Activated CD4-positive, alpha-beta T cell treated with anti-CD3 and anti-CD28 coated beads, Interleukin-2, Interleukin-6, amounts not matched to agents 100 ng/mL and 50 ng/mL, durations not matched to agents 16 hours and 8 hours (primary cell): ENCODE data around the gene DIDO1.
A peak's percentile ranks its signal among the peaks of the same experiment; 100 is the strongest.

ENCODE experiments used
- DNase-seq: peaks from one replicate; pipeline ENCODE4 v3.0.0-alpha.2; 2020

The DIDO1 gene

DNA sequence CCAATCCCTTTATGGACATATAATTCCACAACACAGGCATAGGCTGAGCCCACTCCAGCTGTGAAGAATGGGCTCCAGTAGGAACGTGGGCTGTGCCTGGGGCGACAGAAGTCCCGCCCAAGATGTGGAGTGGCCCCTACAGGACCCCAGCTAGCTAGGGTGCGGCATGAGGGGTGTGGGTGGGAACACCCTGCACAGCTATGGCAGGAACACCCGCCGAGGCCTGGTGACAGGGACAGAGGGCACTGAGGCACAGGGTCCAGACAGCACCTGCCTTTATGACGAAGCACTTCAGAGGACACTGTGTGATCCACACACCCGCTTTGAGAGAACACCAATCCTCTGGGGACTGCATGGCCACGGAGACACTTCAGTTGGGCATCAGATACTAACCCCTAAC, 36.4 kb downstream of the DIDO1 start:
- no peak for DNase-seq

DNA sequence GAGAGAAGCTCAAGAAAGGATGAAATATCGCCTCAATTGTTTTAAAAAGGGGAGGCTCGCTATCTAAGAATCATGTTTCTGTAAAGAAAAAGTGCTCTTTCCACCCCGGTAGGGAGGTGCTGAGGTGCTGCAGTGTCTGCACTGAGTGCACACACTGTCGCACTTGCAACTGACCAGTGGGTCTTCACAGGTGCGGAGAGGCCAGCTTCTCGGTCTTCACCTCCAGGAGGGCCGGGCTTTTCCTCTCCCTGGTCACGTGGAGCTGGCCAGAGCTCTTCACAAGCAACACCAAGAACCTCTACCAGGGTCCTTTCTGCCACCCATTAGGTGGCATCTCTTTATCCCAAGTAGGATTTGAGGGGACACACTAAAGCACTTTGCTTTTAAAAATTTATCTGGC, 36.9 kb downstream of the DIDO1 start:
- DNase-seq, result no peak

DNA sequence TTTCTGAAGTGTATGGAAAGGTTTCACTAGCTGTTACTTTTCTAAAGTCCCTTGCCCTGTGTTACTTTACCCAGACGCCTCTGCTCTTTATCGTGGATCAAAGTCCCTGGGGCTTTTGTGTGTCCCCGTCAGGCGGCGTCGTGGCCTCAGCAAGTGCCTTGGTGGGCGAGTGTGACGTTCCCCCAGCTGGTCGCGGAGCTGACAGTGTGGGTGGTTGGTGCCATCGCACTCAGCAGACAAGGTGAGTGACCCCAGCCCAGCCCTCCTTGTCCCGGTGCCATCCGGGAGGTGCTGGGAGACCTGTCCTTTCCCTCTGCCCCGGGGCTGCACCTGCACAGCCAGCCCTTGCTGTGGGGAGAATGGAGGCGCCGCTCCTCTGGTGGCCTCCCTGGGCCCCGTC, 37.4 kb downstream of the DIDO1 start:
- no peak for DNase-seq

DNA sequence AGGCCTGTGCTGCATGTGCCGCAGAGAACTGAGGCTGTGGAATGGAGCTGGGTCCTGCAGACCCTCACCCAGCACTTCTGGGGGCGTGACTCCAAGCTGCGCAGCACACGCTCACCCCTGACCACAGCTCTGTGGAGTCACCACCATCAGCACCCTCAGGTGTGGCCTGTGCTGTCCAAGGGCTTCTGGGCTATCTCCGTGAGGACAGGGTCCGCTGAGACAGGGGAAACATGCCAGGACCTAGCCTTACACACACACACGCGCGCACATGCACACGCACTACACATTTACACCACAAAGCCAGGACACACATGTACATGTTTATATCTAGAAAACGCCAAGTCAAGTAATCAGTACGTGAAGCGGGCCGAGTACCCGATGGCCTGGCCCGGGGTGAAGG, 37.9 kb downstream of the DIDO1 start:
- no peak for DNase-seq

DNA sequence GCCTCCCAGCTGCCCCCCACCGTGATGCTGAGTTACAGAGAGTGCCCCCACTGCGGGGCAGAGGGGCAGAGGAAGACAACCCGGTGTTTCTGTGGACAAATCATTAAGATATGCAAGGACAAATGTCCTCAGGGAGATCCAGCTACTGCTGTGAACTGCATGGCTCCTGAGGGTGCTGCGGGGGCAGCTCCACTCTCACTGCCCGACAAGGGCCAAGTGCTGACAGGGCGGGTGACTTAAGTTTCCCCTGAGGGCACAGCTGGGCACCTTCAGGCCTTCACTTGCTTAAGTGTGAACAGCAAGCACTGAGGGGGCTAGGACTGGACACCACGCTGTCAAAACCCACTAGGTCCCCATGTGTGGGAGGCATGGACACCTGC, 38.5 kb downstream of the DIDO1 start:
- no peak for DNase-seq

DNA sequence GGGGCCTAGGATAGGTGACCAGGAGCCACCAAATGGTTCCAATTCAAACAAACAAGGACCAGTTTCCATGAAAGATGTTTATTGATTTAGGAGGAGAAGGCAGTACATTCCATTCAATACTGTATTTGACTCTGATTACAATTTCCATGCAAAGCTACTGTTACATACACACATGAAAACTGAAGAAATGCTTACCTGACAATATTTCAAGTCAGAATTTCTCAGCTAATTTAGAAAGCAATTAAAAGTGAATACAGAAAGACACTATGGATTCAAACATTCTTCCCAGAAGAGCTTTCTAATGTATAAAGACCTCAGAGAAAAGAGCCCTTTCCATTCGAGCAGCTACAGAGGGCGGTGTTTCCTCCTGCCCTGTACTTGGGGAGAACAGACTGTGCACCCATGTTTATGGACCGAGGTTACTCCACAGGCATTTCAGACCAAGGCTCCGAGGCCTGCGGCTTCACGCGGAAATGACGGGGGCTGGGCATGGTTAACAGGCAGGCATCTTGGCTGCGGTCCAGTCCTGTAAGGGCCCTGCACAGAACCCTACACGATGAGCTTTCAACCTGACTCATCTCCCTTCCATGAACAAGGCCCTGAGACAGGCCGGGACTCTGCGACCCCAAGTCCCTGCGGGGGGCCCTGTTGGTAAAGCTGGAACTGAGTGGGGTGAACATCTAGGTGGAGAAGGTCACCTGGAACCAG, 39.0 kb downstream of the DIDO1 start:
- DNase-seq, result peak; percentile 27

DNA sequence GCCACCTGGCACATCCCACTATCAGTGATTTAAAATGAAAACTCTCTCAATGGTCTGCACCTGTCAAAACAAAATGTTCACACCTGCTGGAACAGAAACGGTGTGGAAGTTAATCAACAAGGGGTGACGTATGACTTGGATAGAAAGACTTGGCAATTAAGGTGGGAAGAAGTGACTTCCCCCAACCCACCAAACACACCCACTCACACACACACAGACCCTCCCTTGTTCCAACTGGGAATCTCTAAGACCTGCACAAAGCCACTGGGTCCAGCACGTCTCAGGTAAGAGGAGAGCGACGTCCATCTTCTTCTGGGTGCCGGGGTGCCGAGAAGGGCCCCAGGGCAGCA, 39.6 kb downstream of the DIDO1 start:
- no peak for DNase-seq

DNA sequence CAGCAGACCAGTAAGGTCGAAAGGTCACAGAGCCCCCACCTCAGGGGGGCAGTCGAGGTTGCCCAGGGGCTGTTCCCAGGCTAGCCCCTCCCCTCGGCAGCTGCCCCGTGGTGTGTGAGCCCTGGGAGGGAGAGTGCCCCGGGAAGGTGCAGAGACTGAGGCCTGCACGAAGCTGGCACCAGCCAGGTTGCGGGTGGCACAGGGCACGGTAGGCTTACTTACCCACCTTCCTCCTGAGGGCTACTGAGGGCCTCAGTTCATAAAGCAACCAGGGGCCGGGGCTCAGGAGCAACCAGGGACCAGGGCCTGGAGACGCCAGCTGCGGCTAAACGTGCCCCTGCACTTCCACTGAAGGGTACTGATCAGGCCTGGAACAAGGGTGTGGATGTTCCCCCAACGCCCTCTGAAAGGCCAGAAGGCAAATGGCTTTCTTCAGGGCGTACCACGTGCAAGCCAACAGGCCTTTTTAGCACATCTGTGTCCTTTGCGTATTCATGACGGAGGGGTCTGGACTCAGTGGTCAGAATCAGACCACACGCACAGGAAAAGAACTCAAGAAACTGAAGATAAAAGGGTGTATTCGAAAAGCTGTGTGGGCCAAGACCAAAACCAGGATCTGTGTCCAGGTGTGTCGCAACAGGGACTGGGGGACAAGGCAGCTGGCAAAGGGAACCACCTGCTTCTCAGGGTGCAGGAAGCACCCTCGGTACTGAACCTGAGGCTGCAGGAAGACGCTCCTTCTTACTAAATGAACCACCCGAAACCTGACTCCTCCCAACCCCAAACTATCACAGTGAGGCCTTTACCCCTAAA, 40.2 kb downstream of the DIDO1 start:
- no peak for DNase-seq

DNA sequence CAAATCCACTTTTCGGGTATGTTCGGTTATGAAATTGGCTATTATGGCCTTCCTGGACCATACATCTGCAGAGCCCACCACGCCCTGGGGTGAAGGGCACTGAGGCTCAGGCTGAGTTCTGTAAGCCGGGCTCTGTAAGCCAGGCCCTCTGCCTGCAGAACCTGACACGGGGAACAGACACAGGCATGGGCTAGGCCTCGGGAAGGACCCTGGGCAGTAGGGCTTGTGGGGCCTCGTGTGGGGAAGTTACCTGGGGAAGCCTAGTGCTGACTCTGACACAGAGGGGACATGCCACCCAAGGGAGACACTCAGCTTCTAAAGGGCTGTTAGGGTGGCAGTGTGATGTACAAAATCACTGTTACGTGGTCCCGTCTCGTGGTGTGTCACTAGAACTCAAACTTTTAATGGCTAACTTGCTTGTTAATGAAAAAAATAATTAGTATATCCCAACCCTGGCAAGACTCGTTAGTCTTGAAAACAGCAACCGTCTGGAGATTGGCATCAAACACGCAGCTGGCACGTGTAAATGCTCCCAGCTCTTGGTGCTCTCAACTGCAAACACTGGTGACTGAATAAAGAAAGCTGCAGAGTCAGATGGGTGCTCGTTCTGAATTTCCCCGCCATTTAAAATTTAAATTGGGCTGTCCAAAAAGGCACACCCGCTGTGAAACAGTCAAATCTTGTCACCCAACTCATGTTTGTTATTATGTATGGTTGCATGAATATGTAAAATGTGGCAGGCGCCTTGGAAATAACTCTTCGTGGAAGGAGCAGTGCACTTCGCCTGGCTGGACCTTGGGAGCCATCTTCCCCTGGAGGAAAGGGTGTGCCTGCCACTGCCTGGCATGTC, 41.0 kb downstream of the DIDO1 start:
- no peak for DNase-seq

DNA sequence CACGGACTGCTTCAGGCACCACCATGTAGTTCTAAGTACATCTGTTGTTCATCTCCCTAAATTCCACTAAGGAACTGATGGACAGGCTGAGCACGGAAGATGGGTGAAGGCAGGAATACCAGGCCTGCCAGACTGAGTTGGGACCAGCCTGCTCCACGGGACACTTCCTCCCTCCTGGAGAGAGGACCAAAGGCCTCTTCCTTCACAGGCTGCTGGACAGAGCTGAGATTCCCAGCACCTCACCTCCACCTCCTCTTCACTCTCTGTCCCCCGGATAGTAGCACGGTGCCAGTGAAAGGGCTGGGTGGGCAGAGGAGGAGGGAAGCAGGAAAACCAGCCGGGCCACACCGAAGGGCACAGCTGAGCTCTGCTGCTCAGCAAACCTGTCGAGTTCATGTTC, 41.7 kb downstream of the DIDO1 start:
- no peak for DNase-seq

DNA sequence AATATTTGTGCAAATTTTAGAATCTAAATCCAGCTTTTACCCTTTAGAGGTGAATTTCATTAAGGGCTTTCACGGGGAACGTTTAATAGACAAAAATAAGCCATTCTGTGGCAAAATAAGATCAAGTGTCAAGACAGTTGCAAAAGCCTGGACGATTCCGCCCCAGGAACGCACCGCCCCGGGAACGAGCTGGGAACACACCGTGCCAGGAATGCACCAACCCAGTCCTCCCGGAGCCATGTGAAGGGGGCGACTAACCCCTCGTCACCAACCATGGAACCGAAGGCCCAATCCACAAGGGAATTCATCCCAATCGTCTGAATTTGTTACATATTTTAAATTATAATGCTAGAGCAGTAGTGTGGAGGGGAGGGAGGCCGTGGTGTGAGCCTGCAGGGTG, 43.9 kb downstream of the DIDO1 start:
- DNase-seq, result no peak

DNA sequence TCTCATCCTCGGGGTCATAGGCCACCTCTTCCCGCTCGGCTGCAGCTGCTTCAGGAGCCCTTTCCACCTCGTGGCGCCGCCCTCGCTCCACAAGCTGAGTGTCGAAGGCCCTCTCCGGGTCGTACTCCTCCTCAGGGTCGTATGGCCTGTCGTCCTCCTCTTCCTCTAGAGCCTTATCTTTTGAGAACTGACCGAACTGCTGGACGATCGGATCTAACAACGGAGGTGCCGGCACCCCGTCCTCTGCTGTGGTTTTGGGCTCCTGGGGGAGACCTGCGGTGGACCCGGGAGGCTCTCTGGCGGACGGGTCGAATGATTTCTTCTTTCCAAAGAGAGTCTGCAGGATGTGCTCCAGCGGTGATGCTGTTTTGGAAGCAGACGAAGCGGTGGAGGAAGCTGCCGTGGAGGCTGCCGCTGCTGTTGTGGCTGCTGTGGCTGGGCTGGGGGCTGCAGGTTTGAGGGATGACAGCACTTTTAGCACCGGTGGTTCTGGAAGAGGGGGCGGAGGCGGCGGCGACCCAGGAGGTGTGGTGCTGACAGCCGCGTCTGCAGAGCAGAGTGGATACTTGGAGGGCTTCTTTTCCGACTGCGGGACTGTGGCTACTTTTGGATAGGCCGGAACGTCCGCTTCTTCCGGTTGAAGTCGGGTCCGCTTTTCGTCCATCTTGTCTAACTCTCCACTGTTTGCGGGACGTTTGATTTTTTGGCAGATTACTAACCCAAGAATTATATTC, 44.5 kb downstream of the DIDO1 start:
- DNase-seq, result no peak

DNA sequence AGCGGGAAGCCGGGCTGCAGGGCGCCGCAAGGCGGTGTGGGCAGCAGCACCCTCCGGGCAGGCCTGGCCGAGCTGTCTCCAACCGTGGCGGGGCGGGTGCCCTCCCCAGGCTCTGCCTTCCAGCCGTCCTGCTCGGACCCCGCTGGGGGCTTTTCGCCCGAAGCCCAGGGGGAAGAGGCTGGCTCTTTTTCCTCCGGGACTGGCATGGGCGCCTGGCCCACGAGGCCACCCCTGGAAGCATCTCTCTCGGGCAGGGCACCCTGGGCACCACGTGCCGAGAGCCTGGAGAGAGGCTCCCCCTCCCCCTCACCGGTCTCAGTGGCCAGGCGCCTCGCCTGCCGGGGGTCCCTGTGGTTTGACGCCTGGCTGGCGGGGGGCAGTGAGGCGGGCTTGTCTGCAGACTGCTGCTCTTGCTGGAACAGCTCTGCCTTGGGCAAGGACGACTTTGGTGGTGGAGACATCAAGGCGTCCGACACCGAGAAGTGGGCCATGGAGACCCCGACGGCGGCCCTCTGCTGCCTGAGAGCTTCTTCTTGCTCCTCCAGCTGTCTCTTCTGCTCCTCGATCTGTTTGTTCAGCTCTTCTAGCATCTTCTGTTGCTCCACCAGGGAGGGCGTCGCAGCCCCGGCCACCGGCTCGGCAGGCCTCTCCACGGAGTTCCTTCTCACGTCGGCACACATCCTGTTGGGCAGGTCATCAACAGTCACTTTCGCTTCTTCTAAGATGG, 45.2 kb downstream of the DIDO1 start:
- no peak for DNase-seq

DNA sequence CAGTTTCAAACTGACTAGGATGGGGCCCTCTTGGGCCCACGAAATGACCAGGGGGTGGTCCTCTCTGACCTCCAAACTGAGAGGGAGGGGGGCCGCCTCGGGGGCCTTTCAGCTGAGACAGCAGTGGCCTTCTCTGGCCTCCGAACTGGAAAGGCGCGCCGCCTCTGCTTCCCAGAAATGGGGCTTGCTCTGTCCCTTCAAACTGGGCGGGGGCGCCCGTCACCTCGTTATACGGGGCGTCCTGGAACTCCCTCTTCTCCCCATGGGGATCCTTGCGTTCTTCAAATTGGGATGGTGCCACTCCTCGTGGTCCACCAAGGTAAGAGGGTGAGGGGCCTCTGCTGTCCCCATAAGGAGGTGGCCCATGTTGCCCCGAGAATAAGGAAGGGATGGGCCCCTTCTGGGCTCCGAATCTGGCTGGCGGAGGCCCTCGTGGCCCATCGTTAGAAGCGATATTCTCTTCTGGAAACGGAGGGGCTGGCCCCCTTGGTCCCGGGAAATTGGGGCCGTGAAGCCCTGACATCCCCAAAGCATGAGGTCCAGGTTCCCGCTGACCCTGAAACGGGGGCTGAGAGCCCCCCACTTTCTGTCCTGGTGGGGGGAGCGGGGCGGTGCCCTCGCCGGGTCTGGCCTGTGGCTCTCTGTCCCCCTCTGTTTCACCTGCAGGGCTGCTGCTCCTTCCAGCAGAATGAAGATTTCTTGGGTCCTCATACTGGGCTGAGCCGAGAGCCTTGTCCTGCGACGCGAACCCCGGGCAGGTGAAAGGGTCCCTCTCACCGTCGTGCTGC, 46.0 kb downstream of the DIDO1 start:
- DNase-seq, result no peak

DNA sequence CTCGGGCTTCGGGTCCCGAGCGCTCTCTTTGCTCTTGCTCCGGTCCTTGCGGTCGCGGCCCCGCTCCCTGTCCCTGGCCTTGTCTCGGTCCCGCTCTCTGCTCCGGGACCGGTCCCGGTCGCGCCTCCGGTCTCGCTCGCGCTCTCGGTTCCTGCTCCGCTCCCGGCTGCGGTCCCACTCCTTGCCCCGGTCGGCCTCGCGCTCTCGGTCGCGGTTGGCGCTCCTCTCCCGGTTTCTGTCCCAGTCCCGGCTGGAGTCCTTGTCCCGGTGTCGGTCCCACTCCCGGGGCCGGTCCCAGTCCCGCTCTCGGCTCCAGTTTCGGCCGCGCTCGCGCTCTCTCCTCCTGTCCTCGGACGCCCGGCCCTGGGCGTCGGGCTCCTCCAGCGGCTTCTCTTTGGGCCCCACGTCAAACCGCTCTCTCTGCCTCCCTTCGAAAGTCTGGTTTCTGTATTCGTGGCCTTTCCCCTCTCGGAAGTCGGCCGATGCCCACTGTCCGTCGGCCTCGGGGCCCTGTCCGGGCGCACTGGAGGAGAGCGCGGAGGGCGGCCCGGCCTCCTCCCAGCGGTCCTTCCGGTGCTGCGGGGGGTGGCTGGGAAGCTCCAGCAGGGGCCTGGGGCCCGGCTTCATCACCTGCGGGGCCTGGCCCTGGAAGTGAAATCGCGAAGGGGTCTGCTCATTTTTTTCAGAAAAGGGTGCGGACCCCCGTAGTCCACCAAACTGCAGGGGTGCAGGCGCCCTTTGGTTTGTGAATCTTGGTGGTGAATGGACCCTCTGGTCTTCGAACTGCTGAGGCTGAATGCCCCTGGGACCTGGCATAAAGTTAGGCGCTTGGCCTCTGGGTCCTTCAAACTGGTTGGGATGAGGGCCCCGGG, 46.8 kb downstream of the DIDO1 start:
- no peak for DNase-seq

DNA sequence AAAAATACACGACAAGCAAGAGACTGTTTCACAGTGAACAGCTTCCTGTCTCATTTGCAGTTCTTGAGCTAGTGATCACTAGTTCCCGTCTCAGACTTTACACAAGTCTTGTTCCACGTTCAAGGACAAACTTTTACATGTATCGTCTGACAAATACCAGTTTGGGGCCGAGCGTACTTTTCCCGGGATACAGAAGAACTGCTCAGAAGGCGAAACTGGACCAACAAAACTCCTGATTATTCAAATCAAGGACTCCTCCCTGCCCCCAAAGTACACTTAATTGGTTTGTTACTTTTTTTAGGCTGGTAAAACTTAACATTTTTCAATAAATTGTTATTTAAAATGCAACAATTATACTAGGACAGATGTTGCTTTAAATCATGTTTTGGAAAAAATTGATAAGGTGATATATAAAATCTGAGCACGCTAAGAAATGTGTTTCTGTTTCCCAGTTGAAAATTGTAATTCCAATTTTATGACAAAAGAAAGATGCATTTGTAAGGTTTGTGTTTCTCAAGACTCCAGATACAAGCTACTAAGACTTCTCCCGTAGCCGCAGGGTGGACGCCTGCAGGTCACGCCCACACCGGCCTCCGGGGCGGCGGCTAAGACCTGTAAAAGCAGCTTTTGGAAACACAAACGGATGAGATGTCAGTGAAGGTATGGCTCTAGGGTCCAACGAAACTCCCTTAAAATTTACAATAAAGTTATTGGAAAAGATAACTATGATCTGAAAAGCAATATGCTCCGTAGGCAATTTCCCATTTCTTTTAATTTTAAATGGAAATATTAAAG, 47.9 kb downstream of the DIDO1 start:
- no peak for DNase-seq

DNA sequence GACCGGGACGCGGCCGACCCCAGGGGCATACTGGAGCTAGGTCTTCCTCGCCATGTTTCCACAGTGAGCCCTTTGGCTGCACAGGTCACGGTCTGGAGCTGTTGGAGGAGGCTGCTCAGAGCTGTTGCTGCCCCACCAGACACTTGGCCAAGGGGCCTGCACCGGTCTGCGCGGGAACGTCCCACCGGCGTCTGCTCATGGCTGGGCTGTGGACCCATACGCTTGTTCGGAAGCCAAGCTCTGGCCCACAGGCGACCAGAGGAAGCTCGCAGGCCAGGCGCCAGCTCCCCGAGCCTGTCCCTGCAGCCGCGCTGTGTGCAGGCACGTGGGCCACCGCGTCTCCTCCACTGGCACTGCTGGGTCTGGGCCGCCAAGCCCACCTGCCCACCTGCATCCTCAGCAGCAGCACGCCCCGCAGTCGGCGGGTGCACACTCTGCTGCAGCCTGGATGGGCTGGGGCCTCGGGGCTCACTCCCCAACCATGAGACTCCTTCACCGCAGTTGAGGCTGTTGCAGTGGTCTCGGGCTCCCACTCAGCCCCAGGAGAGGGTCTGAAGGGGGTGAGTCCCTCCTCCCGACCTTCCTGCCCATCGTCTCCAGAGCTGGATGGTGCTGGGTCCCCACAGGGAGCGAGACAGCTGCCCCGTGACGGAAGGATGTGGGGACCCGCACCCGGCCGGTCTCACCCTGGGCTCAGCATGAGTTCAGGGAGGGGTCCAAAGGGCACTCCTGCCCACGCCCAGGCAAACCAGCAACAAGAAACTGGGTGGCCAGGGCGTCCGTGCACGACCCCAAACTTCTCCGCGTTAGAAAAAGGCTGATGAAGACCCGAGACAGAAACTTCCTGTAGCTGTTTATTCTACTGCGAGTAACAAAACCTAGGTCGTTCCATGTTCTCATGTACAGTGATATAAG, 49.1 kb downstream of the DIDO1 start:
- DNase-seq, result no peak

DNA sequence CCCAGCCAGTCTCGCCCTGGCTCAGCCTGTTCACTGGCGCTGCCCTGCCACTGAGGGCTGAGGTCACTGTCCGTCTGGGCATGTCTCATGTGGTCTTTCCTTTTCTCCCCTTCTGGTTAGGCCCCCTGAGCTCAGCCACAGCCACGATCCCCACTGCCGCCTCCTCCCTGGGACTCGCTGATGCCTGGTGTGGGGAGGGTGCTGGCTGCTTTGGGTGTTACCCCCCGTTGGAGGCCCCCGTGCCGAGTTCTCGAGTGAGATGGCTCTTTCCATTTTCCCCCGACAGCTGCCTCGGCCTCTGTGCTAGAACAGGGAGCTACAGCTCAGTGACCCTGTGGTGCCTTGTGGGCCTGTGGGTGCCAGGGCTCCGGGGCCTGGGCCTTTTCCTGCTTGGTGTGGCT, 49.8 kb downstream of the DIDO1 start:
- no peak for DNase-seq
